ENCODE data around the gene TGM2. TPM values are rescaled to one million over a fixed set of nuclear protein-coding genes. Genes with fewer than 3 reads are reported as not detected.

TGM2 gene
- total RNA-seq, 4 donors from 2014 or later = 72.0 to 200 (median 73.4) TPM

DNA sequence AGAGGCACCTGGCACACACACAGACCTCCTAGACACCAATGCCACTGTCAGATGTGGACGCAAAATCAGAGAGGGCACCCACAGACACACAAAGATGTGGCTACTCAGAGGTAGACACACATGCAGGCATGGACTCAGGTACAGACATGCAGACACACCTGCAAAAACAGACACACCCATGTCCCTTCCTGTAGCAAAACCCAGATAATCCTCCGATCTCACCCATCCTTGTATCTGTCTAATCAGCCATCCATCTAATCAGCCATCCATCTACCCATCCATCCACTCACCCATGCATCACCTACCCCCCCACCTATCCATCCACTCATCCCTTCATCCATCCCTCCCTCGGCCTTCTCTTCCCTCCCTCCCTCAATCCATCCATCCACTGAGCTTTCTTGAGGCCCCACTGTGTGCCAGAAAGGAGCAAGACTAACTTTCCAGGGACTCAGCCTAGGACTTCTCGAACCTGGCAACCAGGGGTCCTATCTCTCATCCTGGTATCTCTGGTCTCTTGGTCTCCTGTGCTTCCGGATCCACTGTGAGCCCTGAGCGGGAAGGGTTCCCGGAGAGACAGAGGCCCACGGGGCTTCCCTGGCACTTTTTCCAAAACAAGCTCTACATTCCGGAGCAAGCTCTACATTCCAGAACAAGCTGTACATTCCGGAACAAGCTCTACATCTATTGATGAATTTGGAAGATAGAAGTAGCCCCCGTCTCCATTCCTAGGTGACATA is 1.1 kb upstream of the TGM2 start:
- ATAC-seq (ENCODE audit: low FRiP score) (no peak), DNase-seq (ENCODE audit: low spot score) (no peak)
- no peak for TF ChIP-seq CTCF (IDR thresholded peaks at IDR 0.05)

- ATAC-seq (ENCODE audit: low FRiP score) = no peak
- no peak for DNase-seq (ENCODE audit: low spot score)
- TF ChIP-seq CTCF (IDR thresholded peaks at IDR 0.05) = no peak
Measured at GRCh38 chr20:38164624-38165088, 414 bp downstream of the TGM2 start.

GRCh38 chr20:38164069-38164468 is 1.0 kb downstream of the TGM2 start:
- ATAC-seq (ENCODE audit: low FRiP score) (no peak), DNase-seq (ENCODE audit: low spot score) (no peak)
- TF ChIP-seq CTCF (IDR thresholded peaks at IDR 0.05) = no peak

GRCh38 chr20:38162878-38163875 is 1.9 kb downstream of the TGM2 start:
- no peak for ATAC-seq (ENCODE audit: low FRiP score)
- TF ChIP-seq CTCF (IDR thresholded peaks at IDR 0.05) = no peak
- no peak for DNase-seq (ENCODE audit: low spot score)

- ATAC-seq (ENCODE audit: low FRiP score) = no peak
- TF ChIP-seq CTCF (IDR thresholded peaks at IDR 0.05) = no peak
- DNase-seq (ENCODE audit: low spot score) = no peak
Measured at GRCh38 chr20:38162149-38162548, 2.9 kb downstream of the TGM2 start.

DNA sequence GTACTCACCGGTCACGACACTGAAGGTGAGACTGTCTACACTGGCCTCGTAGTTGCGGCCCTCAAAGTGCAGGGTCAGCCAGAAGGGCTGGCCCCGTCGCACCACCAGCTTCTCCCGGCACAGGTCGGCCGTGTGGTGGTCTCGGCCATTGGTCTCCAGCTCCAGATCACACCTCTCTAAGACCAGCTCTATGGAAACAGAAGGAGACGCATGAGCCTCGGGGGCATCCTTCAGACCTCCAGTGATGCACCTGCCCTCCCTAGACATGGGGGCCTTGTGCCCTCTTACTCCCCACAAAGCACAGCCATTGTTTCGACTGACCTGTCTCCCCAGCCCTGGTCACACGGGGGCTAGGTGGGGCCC is 3.7 kb downstream of the TGM2 start:
- no peak for DNase-seq (ENCODE audit: low spot score)
- TF ChIP-seq CTCF (IDR thresholded peaks at IDR 0.05) = no peak
- no peak for ATAC-seq (ENCODE audit: low FRiP score)
